ENCODE results near the gene TMEM59L. TPM values are rescaled to one million over a fixed set of nuclear protein-coding genes. Genes with fewer than 3 reads are reported as not detected.
A peak's percentile ranks its signal among the peaks of the same experiment; 100 is the strongest.

The TMEM59L gene
- total RNA-seq, 1 donor from 2014 or later: 5.6 TPM

DNA sequence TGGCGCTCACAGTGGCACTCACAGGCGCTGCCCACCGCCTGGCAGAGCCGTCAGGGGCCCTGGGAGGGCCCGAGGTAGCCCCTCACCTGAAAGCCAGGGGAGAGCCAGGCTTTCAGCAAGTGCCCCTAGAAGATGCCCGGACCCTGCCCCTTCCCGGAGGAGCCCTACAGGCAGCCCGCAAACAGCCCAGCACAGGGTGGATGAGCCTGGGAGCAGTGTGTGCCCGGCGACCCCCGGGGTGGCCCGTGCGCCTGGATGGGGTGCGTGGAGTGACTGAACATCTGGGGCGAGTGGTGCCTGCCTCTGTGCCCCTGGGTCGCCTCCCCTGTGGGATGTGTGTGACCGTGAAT, 7.5 kb upstream of the TMEM59L start:
- Mint-ChIP-seq H3K4me3 (ENCODE audit: unreplicated experiment) (peak overlapping the region; percentile 86), H3K4me1 (ENCODE audit: low read depth, unreplicated experiment) (peaks cover 5% of the 10 kb centered on the region), H3K27me3 (ENCODE audit: low read depth, unreplicated experiment) (peaks cover 62% of the 10 kb centered on the region), H3K9me3 (ENCODE audit: unreplicated experiment) (no peaks in the 10 kb centered on the region), H3K36me3 (ENCODE audit: low read depth, unreplicated experiment) (peaks cover 3% of the 10 kb centered on the region), H3K27ac (ENCODE audit: unreplicated experiment) (peak overlapping the region; percentile 66)
- peaks cover 3% of the 10 kb centered on the region for H3K4me1 ChIP-seq (ENCODE audit: insufficient read depth, low read length)
- H3K9me3 ChIP-seq (ENCODE audit: insufficient read depth, low read depth, low read length): no peaks in the 10 kb centered on the region
- H3K79me2 ChIP-seq (ENCODE audit: insufficient read depth, low read length): no peaks in the 10 kb centered on the region
- H3K27ac ChIP-seq (ENCODE audit: low read depth, low read length): no peak overlapping the region
- H4K20me1 ChIP-seq (ENCODE audit: insufficient read depth, low read length): peaks cover 12% of the 10 kb centered on the region
- FAIRE-seq (no peak), DNase-seq (ENCODE audit: low read depth) (no peak)
- TF ChIP-seq, protein P1, sequence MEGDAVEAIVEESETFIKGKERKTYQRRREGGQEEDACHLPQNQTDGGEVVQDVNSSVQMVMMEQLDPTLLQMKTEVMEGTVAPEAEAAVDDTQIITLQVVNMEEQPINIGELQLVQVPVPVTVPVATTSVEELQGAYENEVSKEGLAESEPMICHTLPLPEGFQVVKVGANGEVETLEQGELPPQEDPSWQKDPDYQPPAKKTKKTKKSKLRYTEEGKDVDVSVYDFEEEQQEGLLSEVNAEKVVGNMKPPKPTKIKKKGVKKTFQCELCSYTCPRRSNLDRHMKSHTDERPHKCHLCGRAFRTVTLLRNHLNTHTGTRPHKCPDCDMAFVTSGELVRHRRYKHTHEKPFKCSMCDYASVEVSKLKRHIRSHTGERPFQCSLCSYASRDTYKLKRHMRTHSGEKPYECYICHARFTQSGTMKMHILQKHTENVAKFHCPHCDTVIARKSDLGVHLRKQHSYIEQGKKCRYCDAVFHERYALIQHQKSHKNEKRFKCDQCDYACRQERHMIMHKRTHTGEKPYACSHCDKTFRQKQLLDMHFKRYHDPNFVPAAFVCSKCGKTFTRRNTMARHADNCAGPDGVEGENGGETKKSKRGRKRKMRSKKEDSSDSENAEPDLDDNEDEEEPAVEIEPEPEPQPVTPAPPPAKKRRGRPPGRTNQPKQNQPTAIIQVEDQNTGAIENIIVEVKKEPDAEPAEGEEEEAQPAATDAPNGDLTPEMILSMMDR (IDR thresholded peaks at IDR 0.05; ENCODE audit: insufficient read depth, low read depth, low read length): no peak
- TF ChIP-seq EZH2 (IDR thresholded peaks at IDR 0.05; ENCODE audit: insufficient read depth, low read length): no peak
- H3K9ac ChIP-seq (ENCODE audit: low read length): no peak overlapping the region
- peak overlapping the region; percentile 41 for H3K4me2 ChIP-seq (ENCODE audit: low read length)
- H3K27me3 ChIP-seq (ENCODE audit: insufficient read depth, low read length): peaks cover 44% of the 10 kb centered on the region
- H3K4me3 ChIP-seq (ENCODE audit: insufficient read depth, low read depth, low read length): no peak overlapping the region
- H3K36me3 ChIP-seq (ENCODE audit: insufficient read depth, low read length): no peaks in the 10 kb centered on the region
- H2AFZ ChIP-seq (ENCODE audit: low read depth, low read length): no peak overlapping the region

DNA sequence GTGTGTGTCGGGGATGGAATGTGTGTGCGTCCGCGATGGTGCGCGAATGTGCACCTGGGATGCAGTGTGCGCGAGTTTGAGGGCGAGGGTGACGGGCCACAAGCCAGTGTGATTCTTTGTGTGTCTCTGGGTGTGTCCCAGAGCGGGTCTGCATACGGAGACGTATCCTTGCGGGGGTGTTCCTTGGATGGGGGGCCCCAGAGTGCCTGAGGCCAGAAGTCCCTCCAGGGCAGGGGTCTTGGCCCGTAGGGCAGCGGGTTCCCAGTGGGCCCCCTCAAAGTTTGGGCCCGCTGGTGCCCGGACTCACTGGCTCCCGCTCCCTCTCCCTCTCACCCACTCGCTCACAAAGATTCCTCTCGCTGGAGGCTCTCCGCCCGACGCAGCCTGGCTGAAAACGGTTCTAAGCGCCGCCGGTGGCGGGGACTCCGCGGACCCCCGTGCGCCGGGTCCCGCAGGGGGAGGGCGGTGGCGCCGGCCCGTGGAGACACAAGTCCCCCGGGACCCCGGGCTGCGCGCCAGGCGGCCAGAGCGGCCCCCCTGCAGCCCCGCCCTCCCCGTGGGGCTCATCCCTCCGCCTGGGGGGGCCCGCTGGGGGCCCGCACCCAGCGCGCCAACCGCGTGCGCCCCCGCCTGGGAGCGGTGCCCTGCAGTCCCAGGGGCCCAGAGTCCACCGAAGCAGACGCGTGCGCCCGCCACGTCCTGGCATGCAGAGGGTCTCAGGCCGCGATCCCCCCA, 7.0 kb upstream of the TMEM59L start:
- no peaks in the 10 kb centered on the region for H3K9me3 Mint-ChIP-seq (ENCODE audit: unreplicated experiment)
- no peak overlapping the region for H2AFZ ChIP-seq (ENCODE audit: low read depth, low read length)
- H3K4me2 ChIP-seq (ENCODE audit: low read length): peak overlapping the region; percentile 41
- H3K27ac Mint-ChIP-seq (ENCODE audit: unreplicated experiment): peak overlapping the region; percentile 66
- H3K27ac ChIP-seq (ENCODE audit: low read depth, low read length): no peak overlapping the region
- no peak overlapping the region for H3K9ac ChIP-seq (ENCODE audit: low read length)
- TF ChIP-seq EZH2 (IDR thresholded peaks at IDR 0.05; ENCODE audit: insufficient read depth, low read length): no peak
- TF ChIP-seq, protein P1 (IDR thresholded peaks at IDR 0.05; ENCODE audit: insufficient read depth, low read depth, low read length): no peak
- no peak overlapping the region for H3K4me3 ChIP-seq (ENCODE audit: insufficient read depth, low read depth, low read length)
- H3K4me1 ChIP-seq (ENCODE audit: insufficient read depth, low read length): peaks cover 3% of the 10 kb centered on the region
- peaks cover 48% of the 10 kb centered on the region for H3K27me3 ChIP-seq (ENCODE audit: insufficient read depth, low read length)
- H3K36me3 Mint-ChIP-seq (ENCODE audit: low read depth, unreplicated experiment): peaks cover 3% of the 10 kb centered on the region
- no peaks in the 10 kb centered on the region for H3K9me3 ChIP-seq (ENCODE audit: insufficient read depth, low read depth, low read length)
- peak overlapping the region; percentile 86 for H3K4me3 Mint-ChIP-seq (ENCODE audit: unreplicated experiment)
- peaks cover 60% of the 10 kb centered on the region for H3K27me3 Mint-ChIP-seq (ENCODE audit: low read depth, unreplicated experiment)
- peaks cover 14% of the 10 kb centered on the region for H4K20me1 ChIP-seq (ENCODE audit: insufficient read depth, low read length)
- H3K79me2 ChIP-seq (ENCODE audit: insufficient read depth, low read length): no peaks in the 10 kb centered on the region
- DNase-seq (ENCODE audit: low read depth) (no peak), FAIRE-seq (no peak)
- peaks cover 5% of the 10 kb centered on the region for H3K4me1 Mint-ChIP-seq (ENCODE audit: low read depth, unreplicated experiment)
- H3K36me3 ChIP-seq (ENCODE audit: insufficient read depth, low read length): no peaks in the 10 kb centered on the region
